ENCODE results near the gene AP5S1.

DNA sequence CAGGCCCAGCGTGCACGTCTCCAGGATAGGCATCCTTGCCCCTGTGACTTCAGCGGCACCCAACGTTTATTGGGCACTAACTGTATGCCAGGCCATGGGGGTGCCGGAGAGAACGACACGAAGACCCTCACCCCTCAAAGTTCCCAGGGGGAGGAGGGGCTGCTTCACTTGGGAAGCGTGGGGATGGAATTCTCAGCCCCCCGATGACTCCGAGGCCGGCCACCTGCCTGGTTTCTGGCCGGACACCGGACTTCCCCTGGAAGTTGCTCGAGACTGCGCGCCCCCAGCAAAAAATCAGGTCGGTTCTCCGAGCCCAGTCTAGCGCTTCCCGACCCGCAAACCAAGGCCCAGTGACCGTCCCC, 26.0 kb downstream of the AP5S1 start:
- TF ChIP-seq CTCF (IDR thresholded peaks at IDR 0.05) = no peak
- TF ChIP-seq EP300 (IDR thresholded peaks at IDR 0.05) = no peak
- no peak for TF ChIP-seq POLR2A (IDR thresholded peaks at IDR 0.05)
- peak; percentile 81 for TF ChIP-seq POLR2AphosphoS5 (IDR thresholded peaks at IDR 0.05)
